Thoracic aorta (tissue), 2 donors: ENCODE data around the gene TAS1R1. TPM values are rescaled to one million over a fixed set of nuclear protein-coding genes. Genes with fewer than 3 reads are reported as not detected.
"Not testable (repeated sequence)": the region's sequence is repeated elsewhere in the genome, so short reads cannot be mapped to it uniquely, and the experiment has no call there.

Experiments used
- ATAC-seq: fragments of 150-250 bp; one replicate; pipeline ENCODE4 v1.8.0; 2017; ENCODE audit warnings: low read depth; ENCODE audit not compliant: insufficient number of reproducible peaks, low FRiP score
- DNase-seq: peaks from one replicate; pipeline ENCODE4 v3.0.0-alpha.2; 2020; ENCODE audit warnings: low spot score
- H3K27ac ChIP-seq, 2 donors: fragments of 200-600 bp; sonication (generic); 1 replicate in 1 of 2; 2 replicates in 1 of 2; pipeline ENCODE4 v1.5.1; 2016; ENCODE audit warnings: mild to moderate bottlenecking in 2 of 2, moderate library complexity in 2 of 2
- H3K27me3 ChIP-seq: fragments of 200-600 bp; sonication (generic); replicated peaks from 2 replicates; pipeline ENCODE4 v1.6.0; 2016; ENCODE audit warnings: mild to moderate bottlenecking; ENCODE audit not compliant: insufficient read depth
- H3K36me3 ChIP-seq: fragments of 200-600 bp; sonication (generic); one replicate; pipeline ENCODE4 v1.5.1; 2016
- H3K4me1 ChIP-seq, 2 donors: fragments of 200-600 bp; sonication (generic); 1 replicate in 1 of 2; 2 replicates in 1 of 2; pipeline versions ENCODE4 v1.5.1 to v1.6.0; 2016; ENCODE audit warnings: low read depth in 2 of 2, mild to moderate bottlenecking in 1 of 2; ENCODE audit not compliant: control insufficient read depth in 1 of 2
- H3K4me3 ChIP-seq: fragments of 200-600 bp; sonication (generic); 2 replicates; pipeline ENCODE4 v1.5.1; 2016; ENCODE audit warnings: mild to moderate bottlenecking
- H3K9me3 ChIP-seq: fragments of 200-600 bp; sonication (generic); 2 replicates; pipeline ENCODE4 v1.5.1; 2016
- total RNA-seq, 2 donors: library from RNA; depleted of rRNA; stranded (reverse); fragments of >200 nt; gene quantifications; one replicate each; pipeline versions ENCODE4 v1.1.0 to v1.2.3, GENCODE V29; 2016
- TF ChIP-seq, protein P1 (sequence below): fragments of 200-600 bp; sonication (generic); IDR thresholded peaks from one replicate; pipeline ENCODE4 v1.5.1; 2019; ENCODE audit warnings: antibody characterized with exemption

Gene TAS1R1
- total RNA-seq, 2 donors from 2014 or later = 0.81 TPM; not detected in 1

- Histone ChIP-seq H3K4me1 (peaks cover 15 to 23% of the 10 kb centered on the region in 2 donors), H3K4me3 (no peak overlapping the region), H3K27me3 (no peaks in the 10 kb centered on the region), H3K36me3 (no peaks in the 10 kb centered on the region), H3K27ac (no peak overlapping the region), H3K9me3 (no peaks in the 10 kb centered on the region)
- DNase-seq = no peak
- ATAC-seq = no peak
- TF ChIP-seq, protein P1, sequence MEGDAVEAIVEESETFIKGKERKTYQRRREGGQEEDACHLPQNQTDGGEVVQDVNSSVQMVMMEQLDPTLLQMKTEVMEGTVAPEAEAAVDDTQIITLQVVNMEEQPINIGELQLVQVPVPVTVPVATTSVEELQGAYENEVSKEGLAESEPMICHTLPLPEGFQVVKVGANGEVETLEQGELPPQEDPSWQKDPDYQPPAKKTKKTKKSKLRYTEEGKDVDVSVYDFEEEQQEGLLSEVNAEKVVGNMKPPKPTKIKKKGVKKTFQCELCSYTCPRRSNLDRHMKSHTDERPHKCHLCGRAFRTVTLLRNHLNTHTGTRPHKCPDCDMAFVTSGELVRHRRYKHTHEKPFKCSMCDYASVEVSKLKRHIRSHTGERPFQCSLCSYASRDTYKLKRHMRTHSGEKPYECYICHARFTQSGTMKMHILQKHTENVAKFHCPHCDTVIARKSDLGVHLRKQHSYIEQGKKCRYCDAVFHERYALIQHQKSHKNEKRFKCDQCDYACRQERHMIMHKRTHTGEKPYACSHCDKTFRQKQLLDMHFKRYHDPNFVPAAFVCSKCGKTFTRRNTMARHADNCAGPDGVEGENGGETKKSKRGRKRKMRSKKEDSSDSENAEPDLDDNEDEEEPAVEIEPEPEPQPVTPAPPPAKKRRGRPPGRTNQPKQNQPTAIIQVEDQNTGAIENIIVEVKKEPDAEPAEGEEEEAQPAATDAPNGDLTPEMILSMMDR = no peak
Measured at GRCh38 chr1:6557597-6557996, 2.5 kb downstream of the TAS1R1 start.

DNA sequence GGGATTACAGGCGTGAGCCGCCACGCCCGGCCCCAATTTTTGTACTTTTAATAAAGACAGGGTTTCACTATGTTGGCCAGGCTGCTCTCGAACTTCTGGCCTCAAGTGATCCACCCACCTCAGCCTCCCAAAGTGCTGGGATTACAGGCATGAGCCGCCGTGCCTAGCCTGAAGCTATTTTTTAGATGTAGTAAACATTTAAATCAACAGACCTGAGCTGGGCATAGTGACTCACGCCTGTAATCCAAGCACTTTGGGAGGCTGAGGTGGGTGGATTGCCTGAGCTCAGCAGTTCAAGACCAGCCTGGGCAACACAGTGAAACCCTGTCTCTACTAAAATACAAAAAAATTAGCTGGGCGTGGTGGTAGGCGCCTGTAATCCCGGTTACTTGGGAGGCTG lies 4.1 kb downstream of the TAS1R1 start:
- not testable (repeated sequence) for H3K9me3 ChIP-seq, H3K27ac ChIP-seq, ATAC-seq, H3K27me3 ChIP-seq, DNase-seq, H3K4me3 ChIP-seq, H3K36me3 ChIP-seq
- H3K4me1 ChIP-seq = peaks cover 6 to 10% of the 10 kb centered on the region in 2 donors

DNA sequence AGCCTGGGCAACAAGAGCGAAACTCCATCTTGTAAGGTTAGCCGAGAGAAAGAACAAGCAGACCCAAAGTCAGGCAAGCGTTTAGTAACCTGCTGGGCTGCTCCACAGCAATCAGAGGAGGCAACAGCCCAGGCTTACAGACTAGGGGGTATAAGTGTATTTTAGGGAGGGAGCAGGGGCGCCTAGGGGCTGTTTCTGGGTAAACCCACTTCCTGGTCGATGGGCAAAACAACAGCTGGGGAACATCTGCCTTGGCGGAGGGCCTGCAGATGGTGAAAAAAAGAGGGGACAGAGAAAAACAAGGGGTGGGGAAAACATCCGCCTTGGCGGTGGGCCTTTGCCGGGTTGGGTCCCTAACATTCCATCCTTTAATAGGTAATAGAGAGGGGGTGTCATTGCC lies 5.2 kb downstream of the TAS1R1 start:
- Histone ChIP-seq H3K27me3 (no peaks in the 10 kb centered on the region), H3K36me3 (no peaks in the 10 kb centered on the region), H3K27ac (no peak overlapping the region), H3K4me3 (no peak overlapping the region), H3K4me1 (peaks cover 0 to 3% of the 10 kb centered on the region in 2 donors), H3K9me3 (no peaks in the 10 kb centered on the region)
- TF ChIP-seq, protein P1 = no peak
- no peak for DNase-seq
- no peak for ATAC-seq

GRCh38 chr1:6569033-6569432 lies 13.9 kb downstream of the TAS1R1 start:
- no peaks in the 10 kb centered on the region for H3K36me3 ChIP-seq
- no peaks in the 10 kb centered on the region for H3K9me3 ChIP-seq
- no peak overlapping the region for H3K4me3 ChIP-seq
- no peak overlapping the region for H3K27ac ChIP-seq
- no peak for DNase-seq
- TF ChIP-seq, protein P1 = no peak
- no peaks in the 10 kb centered on the region for H3K4me1 ChIP-seq
- H3K27me3 ChIP-seq = no peaks in the 10 kb centered on the region
- ATAC-seq = no peak

GRCh38 chr1:6570100-6570499 lies 15.0 kb downstream of the TAS1R1 start:
- Histone ChIP-seq H3K4me1 (no peaks in the 10 kb centered on the region), H3K9me3 (no peaks in the 10 kb centered on the region), H3K36me3 (no peaks in the 10 kb centered on the region), H3K4me3 (no peak overlapping the region), H3K27ac (no peak overlapping the region), H3K27me3 (no peaks in the 10 kb centered on the region)
- TF ChIP-seq, protein P1 = no peak
- DNase-seq (no peak), ATAC-seq (no peak)

GRCh38 chr1:6570987-6571386 lies 15.9 kb downstream of the TAS1R1 start:
- no peak for DNase-seq

More at GRCh38 chr1:6570987-6571386, 15.9 kb downstream of the TAS1R1 start:
- no peak overlapping the region for H3K4me3 ChIP-seq
- no peak overlapping the region for H3K27ac ChIP-seq
- TF ChIP-seq, protein P1 = no peak
- H3K9me3 ChIP-seq = no peaks in the 10 kb centered on the region
- no peaks in the 10 kb centered on the region for H3K4me1 ChIP-seq
- H3K27me3 ChIP-seq = no peaks in the 10 kb centered on the region
- no peaks in the 10 kb centered on the region for H3K36me3 ChIP-seq
- ATAC-seq = no peak
